Activated naive CD4-positive, alpha-beta T cell treated with Interleukin-2 at 50 U/mL for 16 hours (primary cell): ENCODE results near the gene BAIAP2.
"Not testable (repeated sequence)": the region's sequence is repeated elsewhere in the genome, so short reads cannot be mapped to it uniquely, and the experiment has no call there.

ENCODE experiments used
- DNase-seq: peaks from one replicate; pipeline ENCODE4 v3.0.0-alpha.2; 2020

BAIAP2 gene

GRCh38 chr17:81000631-81001357, 34.2 kb upstream of the BAIAP2 start:
- DNase-seq: no peak

- DNase-seq: no peak
Measured at GRCh38 chr17:81002013-81002384, 33.0 kb upstream of the BAIAP2 start.

GRCh38 chr17:81002409-81003361, 32.3 kb upstream of the BAIAP2 start:
- DNase-seq: no peak

GRCh38 chr17:81003711-81004475, 31.1 kb upstream of the BAIAP2 start:
- peak; percentile 13 for DNase-seq

GRCh38 chr17:81006891-81007290, 28.1 kb upstream of the BAIAP2 start:
- DNase-seq: no peak

GRCh38 chr17:81008140-81008539, 26.8 kb upstream of the BAIAP2 start:
- no peak for DNase-seq

- no peak for DNase-seq
Measured at GRCh38 chr17:81009136-81009535, 25.8 kb upstream of the BAIAP2 start.

- DNase-seq: no peak
Measured at GRCh38 chr17:81010935-81011334, 24.0 kb upstream of the BAIAP2 start.

GRCh38 chr17:81011951-81012350, 23.0 kb upstream of the BAIAP2 start:
- DNase-seq: no peak

GRCh38 chr17:81012574-81013447, 22.1 kb upstream of the BAIAP2 start:
- no peak for DNase-seq

GRCh38 chr17:81013642-81014041, 21.3 kb upstream of the BAIAP2 start:
- no peak for DNase-seq

GRCh38 chr17:81015136-81015535, 19.8 kb upstream of the BAIAP2 start:
- no peak for DNase-seq

GRCh38 chr17:81016575-81016974, 18.4 kb upstream of the BAIAP2 start:
- DNase-seq: no peak

- DNase-seq: not testable (repeated sequence)
Measured at GRCh38 chr17:81017330-81017729, 17.6 kb upstream of the BAIAP2 start.

GRCh38 chr17:81018044-81018802, 16.7 kb upstream of the BAIAP2 start:
- DNase-seq: peak; percentile 27

GRCh38 chr17:81019563-81020442, 15.1 kb upstream of the BAIAP2 start:
- DNase-seq: no peak

- no peak for DNase-seq
Measured at GRCh38 chr17:81020443-81020766, 14.5 kb upstream of the BAIAP2 start.

- no peak for DNase-seq
Measured at GRCh38 chr17:81020767-81021497, 14.0 kb upstream of the BAIAP2 start.

- DNase-seq: no peak
Measured at GRCh38 chr17:81021531-81022343, 13.2 kb upstream of the BAIAP2 start.
